Activated CD8-positive, alpha-beta T cell treated with anti-CD3 and anti-CD28 coated beads for 36 hours (primary cell): ENCODE data around the gene ASAP2. TPM values are rescaled to one million over a fixed set of nuclear protein-coding genes. Genes with fewer than 3 reads are reported as not detected.

ENCODE experiments used
- ATAC-seq: fragments of 200-7000 bp; cut with Tn5 transposase; one replicate; pipeline ENCODE4 v1.10.0; 2021; ENCODE audit warnings: mild to moderate bottlenecking, moderate library complexity
- CTCF ChIA-PET: fragments of 350-600 bp; sonication (Branson Sonifier 250); formaldehyde crosslinking; loops from one replicate; lab custom pipeline; 2021; ENCODE audit warnings: antibody characterized with exemption; lab: Charles Lee
- POLR2A ChIA-PET: fragments of 350-600 bp; sonication (Branson Sonifier 250); formaldehyde crosslinking; loops from one replicate; lab custom pipeline; 2021; ENCODE audit warnings: antibody characterized with exemption; lab: Charles Lee
- DNase-seq: peaks from one replicate; pipeline ENCODE4 v3.0.0-alpha.2; 2020
- H3K27ac Mint-ChIP-seq: one replicate; pipeline ENCODE4 v1.8.0; 2021; ENCODE audit warnings: mild to moderate bottlenecking, mixed read lengths
- H3K27me3 Mint-ChIP-seq: one replicate; pipeline ENCODE4 v1.8.0; 2021; ENCODE audit warnings: mixed read lengths
- H3K36me3 Mint-ChIP-seq: one replicate; pipeline ENCODE4 v1.8.0; 2021; ENCODE audit warnings: low read depth, mixed read lengths
- H3K4me1 Mint-ChIP-seq: one replicate; pipeline ENCODE4 v1.8.0; 2021; ENCODE audit warnings: low read depth, mixed read lengths
- H3K4me3 Mint-ChIP-seq: one replicate; pipeline ENCODE4 v1.8.0; 2021; ENCODE audit warnings: mild to moderate bottlenecking, moderate library complexity, mixed read lengths
- H3K9me3 Mint-ChIP-seq: one replicate; pipeline ENCODE4 v1.8.0; 2021; ENCODE audit warnings: mixed read lengths
- CTCF ChIP-seq: fragments of 200-600 bp; IDR thresholded peaks from one replicate; pipeline ENCODE4 v1.8.0; 2022; ENCODE audit warnings: antibody characterized with exemption, mild to moderate bottlenecking
- intact Hi-C: fragments of 100-400 bp; cut with micrococcal nuclease; formaldehyde crosslinking; loops from one replicate; pipeline ENCODE4 v1.10.0; 2022
- total RNA-seq, 2 experiments: library from RNA; stranded (reverse); gene quantifications; one replicate each; pipeline ENCODE4 v1.2.3, GENCODE V29; 2021

Gene ASAP2
- total RNA-seq, 2 experiments from 2014 or later: not detected

GRCh38 chr2:9440058-9440727 lies 233.6 kb downstream of the ASAP2 start:
- intact Hi-C loops: no loop called here
- Mint-ChIP-seq H3K4me1 (peaks cover 4% of the 10 kb centered on the region), H3K27ac (no peak overlapping the region), H3K9me3 (no peaks in the 10 kb centered on the region), H3K4me3 (no peak overlapping the region), H3K36me3 (peaks cover 45% of the 10 kb centered on the region), H3K27me3 (no peaks in the 10 kb centered on the region)
- ATAC-seq (no peak), DNase-seq (no peak)
- TF ChIP-seq CTCF: no peak
- ChIA-PET CTCF (no interaction called here), POLR2A (no interaction called here)

GRCh38 chr2:9441556-9441955 lies 234.9 kb downstream of the ASAP2 start:
- no peaks in the 10 kb centered on the region for H3K9me3 Mint-ChIP-seq
- ATAC-seq: no peak
- POLR2A ChIA-PET: no interaction called here
- H3K36me3 Mint-ChIP-seq: peaks cover 47% of the 10 kb centered on the region
- no peak overlapping the region for H3K4me3 Mint-ChIP-seq
- CTCF ChIA-PET: no interaction called here
- no peak overlapping the region for H3K27ac Mint-ChIP-seq
- H3K4me1 Mint-ChIP-seq: peaks cover 9% of the 10 kb centered on the region
- intact Hi-C loops: no loop called here
- no peak for DNase-seq
- H3K27me3 Mint-ChIP-seq: no peaks in the 10 kb centered on the region
- no peak for TF ChIP-seq CTCF

DNA sequence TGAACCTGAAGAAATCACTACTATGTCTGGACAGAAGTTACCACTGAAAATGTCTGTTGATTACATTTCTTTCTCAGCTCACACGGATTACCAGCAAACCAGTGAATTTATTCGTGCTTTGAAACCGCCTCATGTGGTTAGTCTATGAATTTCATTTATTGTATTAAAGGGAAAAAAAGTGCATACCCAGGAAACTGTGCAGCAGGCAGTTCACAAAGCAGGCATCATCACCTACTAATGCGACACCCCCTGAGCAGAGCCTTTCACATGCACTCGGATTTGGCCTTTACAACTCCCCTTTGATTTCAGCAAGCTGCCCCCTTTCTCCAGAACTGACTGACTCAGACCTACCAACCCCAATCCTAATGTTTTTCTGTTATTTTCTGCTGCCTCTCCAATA lies 236.9 kb downstream of the ASAP2 start:
- Mint-ChIP-seq H3K4me1 (peaks cover 9% of the 10 kb centered on the region), H3K36me3 (peaks cover 43% of the 10 kb centered on the region)
- POLR2A ChIA-PET: interaction anchor here (0.6 kb wide), 1 partner anchor 112 kb away, joined by 3 read pairs; no protein-coding TSS in a partner anchor

DNA sequence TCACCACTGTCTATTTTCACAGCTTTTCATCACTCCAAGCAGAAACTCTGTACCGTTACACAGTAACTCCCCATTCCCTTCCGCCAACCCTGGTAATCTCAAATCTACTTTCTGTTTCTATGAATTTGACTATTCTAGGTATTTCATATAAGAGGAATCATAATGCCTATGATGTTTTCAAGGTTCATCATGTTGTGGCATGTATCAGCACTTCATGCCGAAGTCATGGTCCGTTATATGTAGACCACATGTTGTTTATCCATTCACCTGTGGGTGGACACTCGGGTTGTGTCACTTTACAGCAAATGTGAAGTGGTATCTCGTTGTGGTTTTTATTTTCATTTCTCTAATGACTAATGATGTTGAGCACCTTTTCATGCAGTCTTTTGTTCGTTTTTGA lies 238.5 kb downstream of the ASAP2 start:
- intact Hi-C loops: no loop called here
- CTCF ChIA-PET: no interaction called here

More for the DNA sequence above, 236.9 kb downstream of the ASAP2 start:
- no peak for TF ChIP-seq CTCF
- CTCF ChIA-PET: interaction anchor here (2.0 kb wide), 1 partner anchor 14 kb away, joined by 6 read pairs; no protein-coding TSS in a partner anchor
- Mint-ChIP-seq H3K4me3 (no peak overlapping the region), H3K27me3 (no peaks in the 10 kb centered on the region), H3K27ac (no peak overlapping the region), H3K9me3 (no peaks in the 10 kb centered on the region)
- intact Hi-C loops: no loop called here
- DNase-seq: no peak
- ATAC-seq: no peak

More for the DNA sequence above, 238.5 kb downstream of the ASAP2 start:
- Mint-ChIP-seq H3K27ac (no peak overlapping the region), H3K4me3 (no peak overlapping the region), H3K36me3 (peaks cover 46% of the 10 kb centered on the region), H3K4me1 (peaks cover 9% of the 10 kb centered on the region), H3K9me3 (no peaks in the 10 kb centered on the region), H3K27me3 (no peaks in the 10 kb centered on the region)
- DNase-seq: no peak
- ATAC-seq: no peak
- no peak for TF ChIP-seq CTCF
- POLR2A ChIA-PET: no interaction called here
